Breast epithelium (tissue), 4 donors: Measurements from ENCODE around the gene TENT4A. TPM values are rescaled to one million over a fixed set of nuclear protein-coding genes. Genes with fewer than 3 reads are reported as not detected.

Experiments used
- DNase-seq, 2 donors: peaks; one replicate each; pipeline ENCODE4 v3.0.0-alpha.2; 2019; ENCODE audit warnings: low spot score in 2 of 2
- H3K27ac ChIP-seq, 2 donors: fragments of 200-600 bp; sonication (generic) in 1 of 2; one replicate each; pipeline ENCODE4 v1.5.1; 2016 to 2019; ENCODE audit warnings: mild to moderate bottlenecking in 1 of 2
- H3K27me3 ChIP-seq, 2 donors: fragments of 200-600 bp; sonication (generic) in 1 of 2; one replicate each; pipeline versions ENCODE4 v1.5.1 to v1.6.0; 2017 to 2019; ENCODE audit warnings: control low read depth in 1 of 2, mild to moderate bottlenecking in 1 of 2
- H3K36me3 ChIP-seq: fragments of 200-600 bp; one replicate; pipeline ENCODE4 v1.5.1; 2019
- H3K4me1 ChIP-seq, 2 donors: fragments of 200-600 bp; sonication (generic); one replicate each; pipeline ENCODE4 v1.5.1; 2016 to 2019; ENCODE audit warnings: control low read depth in 1 of 2
- H3K4me3 ChIP-seq, 3 donors: fragments of 200-600 bp; sonication (generic); 1 replicate in 2 of 3; 2 replicates in 1 of 3; pipeline ENCODE4 v1.5.1; 2016 to 2019; ENCODE audit warnings: mild to moderate bottlenecking in 3 of 3, moderate library complexity in 2 of 3
- H3K9me3 ChIP-seq, 2 donors: fragments of 200-600 bp; sonication (generic) in 1 of 2; one replicate each; pipeline ENCODE4 v1.5.1; 2016 to 2019; ENCODE audit warnings: control low read depth in 1 of 2
- POLR2A ChIP-seq: fragments of 450-650 bp; IDR thresholded peaks from one replicate; pipeline ENCODE4 v1.6.1; 2016; ENCODE audit warnings: antibody characterized with exemption, mild to moderate bottlenecking, moderate library complexity
- POLR2AphosphoS5 ChIP-seq, 3 donors: sonication (generic); formaldehyde crosslinking; IDR thresholded peaks; one replicate each; pipeline ENCODE4 v1.6.1; 2017; ENCODE audit warnings: antibody characterized with exemption in 3 of 3
- intact Hi-C: fragments of 100-400 bp; cut with DNase I; formaldehyde crosslinking; loops from one replicate; pipeline ENCODE4 v1.15.1; 2023; ENCODE audit warnings: low total_unique reads
- total RNA-seq, 3 donors: library from RNA; depleted of rRNA; stranded (reverse); fragments of >200 nt; gene quantifications; one replicate each; pipeline ENCODE4 v1.1.0, GENCODE V29; 2016
- TF ChIP-seq, protein P1 (sequence below), 3 donors: fragments of 450-650 bp; IDR thresholded peaks; one replicate each; pipeline ENCODE4 v1.5.1; 2016 to 2017; ENCODE audit warnings: antibody characterized with exemption in 3 of 3, mild to moderate bottlenecking in 3 of 3, moderate library complexity in 3 of 3

TENT4A gene
- total RNA-seq, 3 donors from 2014 or later: 24.1 to 26.2 (median 24.8) TPM

DNA sequence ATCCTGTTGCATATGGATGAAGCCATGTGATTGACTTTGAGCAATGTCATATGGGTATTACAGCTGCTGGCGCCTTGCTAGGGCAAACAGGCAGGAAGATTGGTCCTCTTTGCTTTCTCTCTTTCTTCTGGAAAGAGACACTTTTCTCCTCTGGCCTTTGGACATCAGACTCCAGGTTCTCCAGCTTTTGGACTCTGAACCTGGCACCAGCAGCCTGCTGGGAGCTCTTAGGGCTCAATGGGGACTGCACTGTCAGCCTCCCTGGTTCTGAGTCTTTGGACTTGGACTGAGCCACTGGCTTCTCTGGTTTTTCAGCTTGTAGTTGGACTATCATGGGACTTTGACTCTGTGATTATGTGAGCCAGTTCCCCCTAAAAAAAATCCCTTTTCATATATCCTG is 34.8 kb upstream of the TENT4A start:
- no peaks in the 10 kb centered on the region for H3K4me1 ChIP-seq
- H3K27me3 ChIP-seq: peaks cover 0 to 6% of the 10 kb centered on the region in 2 donors
- TF ChIP-seq POLR2A (no peak), POLR2AphosphoS5 (IDR thresholded peaks at IDR 0.05) (no peak)
- TF ChIP-seq, protein P1, sequence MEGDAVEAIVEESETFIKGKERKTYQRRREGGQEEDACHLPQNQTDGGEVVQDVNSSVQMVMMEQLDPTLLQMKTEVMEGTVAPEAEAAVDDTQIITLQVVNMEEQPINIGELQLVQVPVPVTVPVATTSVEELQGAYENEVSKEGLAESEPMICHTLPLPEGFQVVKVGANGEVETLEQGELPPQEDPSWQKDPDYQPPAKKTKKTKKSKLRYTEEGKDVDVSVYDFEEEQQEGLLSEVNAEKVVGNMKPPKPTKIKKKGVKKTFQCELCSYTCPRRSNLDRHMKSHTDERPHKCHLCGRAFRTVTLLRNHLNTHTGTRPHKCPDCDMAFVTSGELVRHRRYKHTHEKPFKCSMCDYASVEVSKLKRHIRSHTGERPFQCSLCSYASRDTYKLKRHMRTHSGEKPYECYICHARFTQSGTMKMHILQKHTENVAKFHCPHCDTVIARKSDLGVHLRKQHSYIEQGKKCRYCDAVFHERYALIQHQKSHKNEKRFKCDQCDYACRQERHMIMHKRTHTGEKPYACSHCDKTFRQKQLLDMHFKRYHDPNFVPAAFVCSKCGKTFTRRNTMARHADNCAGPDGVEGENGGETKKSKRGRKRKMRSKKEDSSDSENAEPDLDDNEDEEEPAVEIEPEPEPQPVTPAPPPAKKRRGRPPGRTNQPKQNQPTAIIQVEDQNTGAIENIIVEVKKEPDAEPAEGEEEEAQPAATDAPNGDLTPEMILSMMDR (IDR thresholded peaks at IDR 0.05): no peak
- no peaks in the 10 kb centered on the region for H3K9me3 ChIP-seq
- H3K4me3 ChIP-seq: no peak overlapping the region
- no peak overlapping the region for H3K27ac ChIP-seq
- no peaks in the 10 kb centered on the region for H3K36me3 ChIP-seq
- no peak for DNase-seq
- intact Hi-C loops: no loop called here

DNA sequence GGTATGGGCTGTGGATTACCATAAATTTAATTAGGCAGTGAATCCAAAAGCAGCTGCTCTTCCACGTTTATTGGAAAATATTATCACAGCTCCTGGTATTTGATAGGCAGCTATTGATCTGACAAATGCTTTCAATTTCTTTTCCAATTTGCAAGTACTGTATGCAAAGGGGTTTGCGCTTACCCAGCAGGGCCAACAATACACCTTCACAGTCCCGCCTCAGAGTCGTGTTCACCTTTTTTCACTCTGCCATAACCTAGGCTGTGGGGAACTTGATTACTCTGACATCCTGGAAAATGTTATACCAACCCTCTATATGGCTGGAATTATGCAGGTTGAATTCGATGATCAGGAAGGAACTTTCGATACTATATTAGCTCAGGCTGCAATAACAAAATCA is 32.3 kb upstream of the TENT4A start:
- intact Hi-C loops: no loop called here
- no peak for DNase-seq
- TF ChIP-seq, protein P1 (IDR thresholded peaks at IDR 0.05): no peak
- TF ChIP-seq POLR2A: no peak
- no peak for TF ChIP-seq POLR2AphosphoS5 (IDR thresholded peaks at IDR 0.05)
- Histone ChIP-seq H3K9me3 (no peaks in the 10 kb centered on the region), H3K27ac (no peak overlapping the region), H3K36me3 (no peaks in the 10 kb centered on the region), H3K4me1 (no peaks in the 10 kb centered on the region), H3K4me3 (no peak overlapping the region), H3K27me3 (peaks cover 0 to 15% of the 10 kb centered on the region in 2 donors)

GRCh38 chr5:6681682-6682081 is 31.6 kb upstream of the TENT4A start:
- Histone ChIP-seq H3K9me3 (no peaks in the 10 kb centered on the region), H3K27me3 (peaks cover 0 to 15% of the 10 kb centered on the region in 2 donors), H3K27ac (no peak overlapping the region), H3K36me3 (no peaks in the 10 kb centered on the region), H3K4me3 (no peak overlapping the region), H3K4me1 (no peaks in the 10 kb centered on the region)
- intact Hi-C loops: no loop called here
- DNase-seq: no peak
- TF ChIP-seq, protein P1 (IDR thresholded peaks at IDR 0.05): no peak
- no peak for TF ChIP-seq POLR2A
- TF ChIP-seq POLR2AphosphoS5 (IDR thresholded peaks at IDR 0.05): no peak

- Histone ChIP-seq H3K4me3 (no peak overlapping the region), H3K9me3 (no peaks in the 10 kb centered on the region), H3K4me1 (no peaks in the 10 kb centered on the region), H3K27me3 (peaks cover 0 to 15% of the 10 kb centered on the region in 2 donors), H3K27ac (no peak overlapping the region), H3K36me3 (no peaks in the 10 kb centered on the region)
- TF ChIP-seq, protein P1 (IDR thresholded peaks at IDR 0.05): no peak
- no peak for TF ChIP-seq POLR2AphosphoS5 (IDR thresholded peaks at IDR 0.05)
- no peak for TF ChIP-seq POLR2A
- no peak for DNase-seq
- intact Hi-C loops: no loop called here
These were observed 31.0 kb upstream of the TENT4A start for GRCh38 chr5:6682239-6682638.

DNA sequence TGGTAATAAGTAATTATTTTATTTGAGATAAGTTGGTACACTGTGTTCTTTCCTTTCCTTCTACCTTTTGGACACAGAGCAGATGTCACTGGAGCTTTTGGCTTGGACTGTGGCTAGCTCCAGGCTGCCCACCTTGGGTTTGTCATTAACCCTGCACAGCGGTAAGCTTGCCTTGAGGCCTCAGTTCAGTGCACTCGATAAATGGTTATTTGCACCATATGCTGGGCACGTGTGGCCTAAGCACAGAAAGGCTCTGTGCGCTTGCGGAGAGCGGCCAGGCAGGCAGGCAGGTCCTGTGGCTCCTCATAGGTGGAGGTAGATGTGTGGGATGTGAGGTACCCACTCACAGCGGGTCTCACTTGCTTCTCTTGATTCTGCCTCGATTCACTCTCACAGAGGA is 30.0 kb upstream of the TENT4A start:
- no peak for DNase-seq
- H3K4me1 ChIP-seq: no peaks in the 10 kb centered on the region
- intact Hi-C loops: no loop called here
- H3K27me3 ChIP-seq: peaks cover 0 to 15% of the 10 kb centered on the region in 2 donors
- H3K27ac ChIP-seq: no peak overlapping the region
- TF ChIP-seq POLR2AphosphoS5 (IDR thresholded peaks at IDR 0.05) (no peak), POLR2A (no peak)
- TF ChIP-seq, protein P1 (IDR thresholded peaks at IDR 0.05): no peak
- no peak overlapping the region for H3K4me3 ChIP-seq
- no peaks in the 10 kb centered on the region for H3K9me3 ChIP-seq
- H3K36me3 ChIP-seq: no peaks in the 10 kb centered on the region
